GM12801 (cell line): ENCODE data around the gene DYNLL2.

Experiments
- CTCF ChIP-seq: IDR thresholded peaks from one replicate; pipeline ENCODE4 v1.5.1; 2011; ENCODE audit warnings: control low read depth; ENCODE audit not compliant: insufficient read length; ENCODE audit errors: extremely low read depth

Gene DYNLL2

GRCh38 chr17:58136669-58137279 is 53.6 kb downstream of the DYNLL2 start:
- TF ChIP-seq CTCF: no peak

- TF ChIP-seq CTCF: no peak
Measured at GRCh38 chr17:58141505-58141904, 58.3 kb downstream of the DYNLL2 start.

- no peak for TF ChIP-seq CTCF
Measured at GRCh38 chr17:58144801-58145200, 61.6 kb downstream of the DYNLL2 start.
